GM19455 (cell line): Measurements from ENCODE around the gene GPR32.
"Not testable (repeated sequence)": the region's sequence is repeated elsewhere in the genome, so short reads cannot be mapped to it uniquely, and the experiment has no call there.

Experiments used
- ATAC-seq: cut with Tn5 transposase; IDR thresholded peaks from one replicate; pipeline ENCODE4 v1.9.1; 2021; ENCODE audit not compliant: unreplicated experiment

GPR32 gene

DNA sequence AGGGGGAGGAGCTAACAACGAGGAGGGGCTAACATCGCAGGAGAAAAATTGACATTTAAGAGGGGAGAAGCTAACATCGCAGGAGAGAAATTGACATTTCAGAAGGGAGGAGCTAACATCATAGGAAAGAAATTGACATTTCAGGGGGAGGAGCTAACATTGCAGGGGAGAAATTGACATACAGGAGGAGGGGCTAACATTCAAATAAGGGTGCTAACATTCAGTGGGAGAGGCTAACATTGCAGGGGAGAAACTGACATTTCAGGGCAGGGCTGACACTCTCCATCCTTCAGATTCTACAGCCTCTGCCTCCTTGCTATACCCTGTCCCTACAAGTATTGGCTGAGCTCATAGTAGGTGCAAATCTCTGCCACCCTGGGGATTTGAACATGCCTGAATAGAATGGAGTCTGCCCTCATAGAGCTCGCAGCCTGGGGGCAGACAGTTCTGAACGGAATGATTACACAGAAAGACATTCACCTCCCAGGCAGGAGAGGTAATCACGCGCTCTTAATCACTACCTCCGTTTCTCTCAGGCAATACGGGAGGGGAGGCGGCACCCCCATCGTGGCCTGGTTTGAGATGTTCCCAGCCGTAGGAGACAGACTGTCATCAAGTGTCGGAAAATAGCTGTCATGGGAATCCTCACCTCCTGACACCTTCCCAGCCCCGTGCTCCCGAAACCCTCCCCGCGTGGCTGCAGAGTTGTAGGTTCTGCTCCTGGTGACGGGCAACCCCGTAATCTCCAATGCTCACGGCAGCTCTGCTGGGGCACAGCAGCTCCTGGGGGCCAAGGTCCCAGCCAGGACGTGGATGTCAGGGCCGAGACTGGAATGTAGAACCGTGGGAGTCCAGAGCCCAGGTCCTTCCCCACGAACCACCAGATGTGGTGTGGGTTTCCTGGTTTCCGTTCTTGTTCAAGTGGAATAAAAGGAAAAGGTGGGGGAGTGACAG, 9.5 kb downstream of the GPR32 start:
- no peak for ATAC-seq

DNA sequence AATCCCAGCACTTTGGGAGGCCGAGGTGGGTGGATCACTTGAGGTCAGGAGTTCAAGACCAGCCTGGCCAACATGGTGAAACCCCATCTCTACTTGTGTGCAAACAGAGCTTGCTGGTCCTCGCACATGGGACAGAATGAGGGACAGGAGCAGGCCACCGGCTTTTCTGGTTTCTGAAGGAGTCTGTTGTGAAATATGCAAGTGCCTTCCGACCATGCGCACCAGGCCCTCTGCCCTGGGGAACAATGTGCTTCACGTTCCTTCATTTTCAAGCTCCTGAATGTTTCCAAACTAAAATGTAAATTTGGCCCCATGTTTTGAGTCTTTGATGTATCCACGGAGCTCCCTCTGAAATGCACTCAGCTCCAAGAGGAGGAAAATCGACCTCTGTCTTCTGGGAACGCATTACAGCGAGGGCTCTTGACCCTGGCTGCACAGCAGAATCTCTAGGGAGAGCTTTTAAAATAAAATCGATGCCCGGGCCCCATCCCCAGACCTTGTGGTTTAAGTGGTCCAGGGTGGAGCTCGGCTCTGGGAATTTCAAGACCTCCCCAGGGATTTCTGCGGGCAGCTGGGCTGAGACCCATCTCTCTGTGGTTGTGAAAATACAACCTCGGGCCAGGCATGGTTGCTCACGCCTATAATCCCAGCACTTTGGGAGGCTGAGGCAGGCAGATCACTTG, 10.6 kb downstream of the GPR32 start:
- no peak for ATAC-seq

DNA sequence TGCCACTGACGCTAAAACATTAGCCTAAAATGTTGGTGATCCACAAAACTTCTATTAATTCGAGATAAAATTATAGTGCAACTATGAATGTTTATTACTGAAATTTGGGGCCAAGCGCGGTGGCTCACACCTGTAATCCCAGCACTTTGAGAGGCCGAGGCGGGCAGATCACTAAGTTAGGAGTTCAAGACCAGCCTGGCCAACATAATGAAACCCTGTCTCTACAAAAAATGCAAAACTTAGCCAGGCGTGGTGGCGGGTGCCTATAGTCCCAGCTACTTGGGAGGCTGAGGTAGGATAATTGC, 13.5 kb downstream of the GPR32 start:
- ATAC-seq: not testable (repeated sequence)

DNA sequence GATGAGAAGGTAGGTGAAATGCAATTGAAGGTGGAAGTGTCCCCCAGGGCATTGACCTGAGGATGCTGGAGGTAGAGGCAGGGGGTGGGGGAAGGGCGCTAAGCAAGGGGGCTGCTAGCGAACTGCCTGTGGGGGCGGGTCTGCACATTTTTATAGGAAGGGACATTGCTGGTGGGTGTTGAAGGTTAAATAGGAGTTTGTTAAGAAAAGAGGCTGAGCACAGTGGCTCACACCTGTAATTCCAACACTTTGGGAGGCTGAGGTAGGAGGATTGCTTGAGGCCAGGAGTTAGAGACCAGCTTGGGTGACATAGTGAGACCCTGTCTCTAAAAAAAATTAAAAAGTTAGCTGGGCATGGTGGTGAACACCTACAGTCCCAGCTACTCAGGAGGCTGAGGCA, 14.4 kb downstream of the GPR32 start:
- ATAC-seq: no peak

DNA sequence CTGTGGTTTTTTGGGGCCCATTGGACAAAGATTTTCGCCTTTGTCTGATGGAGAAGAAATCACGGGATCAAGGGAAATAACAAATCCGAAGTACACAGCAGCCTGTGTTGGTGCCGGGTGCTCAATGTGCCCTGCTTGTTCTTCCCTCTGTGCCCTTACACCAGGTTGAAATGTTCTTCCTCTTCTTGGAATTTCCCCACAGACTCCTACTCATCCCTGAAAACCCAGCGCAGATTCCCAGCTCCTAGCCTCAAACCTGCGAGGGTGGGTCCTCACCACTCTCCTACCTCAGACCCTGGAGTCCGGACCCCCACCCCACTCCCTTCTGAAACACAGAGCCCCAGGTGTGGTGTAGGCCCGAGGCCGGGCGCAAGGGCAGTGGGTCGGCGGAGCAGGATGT, 15.1 kb downstream of the GPR32 start:
- no peak for ATAC-seq

DNA sequence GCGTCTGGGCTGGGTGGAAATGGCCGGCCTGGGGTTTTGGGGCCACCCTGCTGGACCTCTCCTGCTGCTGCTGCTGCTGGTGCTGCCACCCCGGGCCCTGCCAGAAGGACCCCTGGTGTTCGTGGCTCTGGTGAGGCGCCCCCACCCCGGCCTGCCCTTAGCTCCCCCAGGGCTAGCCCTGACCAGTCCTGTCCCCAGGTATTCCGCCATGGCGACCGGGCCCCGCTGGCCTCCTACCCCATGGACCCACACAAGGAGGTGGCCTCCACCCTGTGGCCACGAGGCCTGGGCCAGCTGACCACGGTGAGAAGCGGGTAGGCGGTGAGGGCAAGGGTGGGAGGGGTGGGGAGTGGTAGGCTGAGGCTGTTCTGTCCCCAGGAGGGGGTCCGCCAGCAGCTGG, 20.1 kb downstream of the GPR32 start, which contains the start of gene ACP4:
Gene ACP4, plus strand, starts transcription at position 20 of the 400 bp plus-strand sequence. Its CDS starts 0 bp downstream, at position 20.
- ATAC-seq: no peak

DNA sequence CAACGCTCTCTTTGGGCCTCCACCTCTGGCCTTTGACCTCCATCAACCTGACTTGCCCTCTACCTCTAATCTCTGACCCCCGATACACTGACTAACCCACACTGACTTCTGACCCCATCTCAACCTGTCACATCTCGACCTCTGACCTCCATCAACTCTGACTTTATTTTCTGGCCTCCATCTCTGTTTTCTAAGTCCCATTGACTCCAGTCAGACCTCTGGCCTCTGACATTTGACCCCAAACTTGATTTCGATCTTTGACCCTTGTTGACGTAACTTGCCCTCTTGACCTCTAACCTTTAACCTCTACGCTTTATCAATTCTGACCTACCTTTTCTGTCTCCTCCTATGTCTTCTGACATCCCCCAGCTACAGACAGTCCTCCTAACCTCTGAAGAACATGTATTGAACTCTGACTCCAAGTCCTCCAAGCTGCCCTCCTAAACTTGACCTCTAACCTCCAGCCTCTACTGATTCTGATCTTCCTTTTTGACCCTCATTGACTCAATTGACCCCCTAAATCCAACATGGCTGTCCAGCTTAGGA, 20.7 kb downstream of the GPR32 start:
- no peak for ATAC-seq

DNA sequence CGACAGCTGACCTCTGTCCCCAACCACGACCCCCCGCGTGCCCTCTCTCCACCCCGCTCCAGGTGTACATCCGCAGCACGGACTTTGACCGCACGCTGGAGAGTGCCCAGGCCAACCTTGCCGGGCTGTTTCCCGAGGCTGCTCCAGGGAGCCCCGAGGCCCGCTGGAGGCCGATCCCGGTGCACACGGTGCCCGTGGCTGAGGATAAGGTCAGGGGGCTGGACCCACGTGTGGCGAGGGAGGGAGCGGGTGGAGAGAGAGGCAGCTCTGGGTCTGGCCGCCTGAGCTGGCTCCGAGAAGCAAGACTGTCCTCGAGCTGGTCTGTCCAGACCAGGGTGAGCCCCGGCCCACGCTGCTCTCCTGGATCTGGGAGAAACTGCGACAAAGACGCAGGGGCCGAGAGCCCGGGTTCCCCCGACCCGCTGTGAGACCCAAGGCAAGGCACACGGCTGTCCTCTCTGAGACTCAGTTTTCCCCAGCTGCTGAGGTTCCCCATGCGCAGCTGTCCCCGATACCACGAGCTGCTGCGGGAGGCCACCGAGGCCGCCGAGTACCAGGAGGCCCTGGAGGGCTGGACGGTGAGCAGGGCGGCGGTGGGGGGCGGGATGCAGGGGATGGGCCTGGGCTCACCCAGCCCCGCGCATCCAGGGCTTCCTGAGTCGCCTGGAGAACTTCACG, 21.5 kb downstream of the GPR32 start:
- no peak for ATAC-seq

DNA sequence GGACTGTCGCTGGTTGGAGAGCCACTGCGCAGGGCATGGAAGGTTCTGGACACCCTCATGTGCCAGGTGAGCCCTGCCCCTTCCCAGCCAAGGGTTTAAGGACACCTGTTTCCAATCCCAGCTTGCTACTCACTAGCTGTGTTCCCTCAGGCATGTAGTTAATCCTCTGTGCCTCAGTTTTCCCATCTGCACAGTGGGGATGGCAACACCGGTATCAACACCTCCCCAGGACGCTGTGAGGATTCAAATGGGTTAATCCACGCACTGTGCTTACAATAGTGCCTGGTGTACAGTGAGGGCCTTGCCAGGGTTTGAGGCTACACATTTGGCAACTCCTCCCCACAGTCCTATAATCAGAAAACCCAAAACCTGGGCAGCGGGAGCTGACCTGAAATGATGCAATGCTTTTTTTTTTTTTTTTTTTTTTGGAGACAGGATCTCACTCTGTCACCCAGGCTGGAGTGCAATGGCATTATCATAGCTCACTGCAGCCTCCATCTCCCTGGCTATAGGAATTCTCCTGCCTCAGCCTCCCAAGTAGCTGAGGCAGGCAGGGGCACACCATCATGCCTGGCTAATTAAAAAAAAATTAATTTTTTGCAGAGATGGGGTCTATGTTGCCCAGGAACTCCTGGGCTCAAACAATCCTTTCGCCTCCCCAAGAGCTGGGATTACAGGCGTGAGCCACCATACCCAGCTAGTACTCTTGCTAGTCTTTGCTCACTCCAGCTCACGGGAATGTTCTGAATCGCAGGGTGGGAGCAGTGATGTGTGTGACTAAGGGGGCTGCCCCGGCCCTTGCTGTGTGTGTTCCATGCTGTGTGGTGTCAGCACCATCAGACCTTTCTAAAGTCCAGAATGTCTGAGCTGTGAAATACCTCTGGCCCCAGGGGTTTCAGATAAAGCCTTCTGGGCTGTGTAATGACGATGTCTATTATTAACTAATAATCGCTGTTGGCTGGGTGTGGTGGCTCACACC, 22.3 kb downstream of the GPR32 start:
- ATAC-seq: no peak

DNA sequence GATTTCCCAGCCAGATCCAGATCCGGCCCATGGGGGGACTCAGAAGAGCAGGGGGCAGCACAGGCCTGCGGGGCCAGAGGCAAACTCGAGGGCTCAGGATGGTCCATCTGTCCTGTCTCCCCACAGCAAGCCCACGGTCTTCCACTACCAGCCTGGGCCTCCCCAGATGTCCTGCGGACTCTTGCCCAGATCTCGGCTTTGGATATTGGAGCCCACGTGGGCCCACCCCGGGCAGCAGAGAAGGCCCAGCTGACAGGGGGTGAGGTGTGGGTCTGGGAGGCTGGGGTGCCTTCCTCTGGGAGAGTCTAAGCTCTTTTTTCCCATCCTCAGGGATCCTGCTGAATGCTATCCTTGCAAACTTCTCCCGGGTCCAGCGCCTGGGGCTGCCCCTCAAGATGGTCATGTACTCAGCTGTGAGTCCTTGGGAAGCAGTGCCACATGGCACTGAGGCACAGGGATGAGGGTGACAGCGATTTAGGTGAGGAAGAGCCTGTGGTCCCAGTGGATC, 23.3 kb downstream of the GPR32 start:
- no peak for ATAC-seq

DNA sequence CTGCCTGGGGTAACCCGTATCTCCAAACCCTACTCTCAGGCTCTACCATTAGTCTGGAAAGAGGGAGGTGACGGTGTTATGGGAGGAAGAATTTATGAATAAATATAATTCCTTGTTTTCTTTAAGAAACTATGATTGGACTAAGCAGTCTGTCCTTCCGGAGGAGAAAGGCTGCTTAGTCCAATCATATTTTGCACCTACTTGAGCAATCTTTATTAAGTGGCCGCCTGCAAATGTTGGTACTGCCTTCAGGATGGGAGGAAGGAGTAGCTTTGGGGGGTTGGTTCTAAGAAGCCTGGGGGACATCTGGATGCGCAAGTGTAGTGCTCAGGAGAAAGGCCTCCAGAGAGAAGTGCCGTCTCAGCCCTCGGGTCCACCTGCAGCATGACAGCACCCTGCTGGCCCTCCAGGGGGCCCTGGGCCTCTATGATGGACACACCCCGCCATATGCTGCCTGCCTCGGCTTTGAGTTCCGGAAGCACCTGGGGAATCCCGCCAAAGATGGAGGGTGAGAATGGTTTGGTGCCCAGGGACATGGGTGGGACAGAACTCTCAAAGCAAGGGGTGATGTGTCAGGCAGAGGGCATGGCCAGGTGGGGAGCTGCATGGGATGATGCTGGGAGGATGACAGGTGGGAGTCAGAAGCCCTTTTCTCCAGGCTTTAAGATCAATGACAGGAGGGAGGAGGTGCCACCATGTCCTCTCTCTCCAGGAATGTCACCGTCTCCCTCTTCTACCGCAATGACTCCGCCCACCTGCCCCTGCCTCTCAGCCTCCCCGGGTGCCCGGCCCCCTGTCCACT, 24.0 kb downstream of the GPR32 start:
- no peak for ATAC-seq

DNA sequence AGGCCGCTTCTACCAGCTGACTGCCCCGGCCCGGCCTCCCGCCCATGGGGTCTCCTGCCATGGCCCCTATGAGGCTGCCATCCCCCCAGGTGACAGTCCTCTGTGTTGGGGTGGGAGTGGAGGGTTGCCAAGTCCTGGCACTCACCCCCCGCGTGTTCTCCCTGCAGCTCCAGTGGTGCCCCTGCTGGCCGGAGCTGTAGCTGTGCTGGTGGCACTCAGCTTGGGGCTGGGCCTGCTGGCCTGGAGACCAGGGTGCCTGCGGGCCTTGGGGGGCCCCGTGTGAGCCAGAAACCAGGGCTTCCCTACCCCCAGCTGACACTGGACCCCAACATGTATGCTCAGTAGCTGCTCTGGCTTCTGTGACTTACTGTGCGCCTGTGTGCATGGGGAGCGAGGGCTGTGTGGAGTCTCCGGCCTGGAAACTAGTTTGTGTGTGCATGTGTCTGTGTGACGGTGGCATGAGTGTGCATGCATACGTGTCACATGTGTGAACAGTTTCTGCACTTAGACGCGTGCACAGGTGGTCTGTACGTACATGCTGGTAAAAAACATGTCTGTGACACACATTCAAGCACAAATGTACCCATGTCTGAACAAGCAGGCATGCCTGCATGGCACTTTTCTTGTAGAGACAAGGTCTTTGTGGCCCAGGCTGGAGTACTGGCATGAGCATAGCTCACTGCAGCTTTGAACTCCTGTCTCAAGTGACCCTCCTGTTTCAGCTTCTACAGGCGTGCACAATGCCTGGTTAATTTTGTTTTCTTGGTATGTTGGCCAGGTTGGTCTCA, 24.8 kb downstream of the GPR32 start:
- no peak for ATAC-seq

DNA sequence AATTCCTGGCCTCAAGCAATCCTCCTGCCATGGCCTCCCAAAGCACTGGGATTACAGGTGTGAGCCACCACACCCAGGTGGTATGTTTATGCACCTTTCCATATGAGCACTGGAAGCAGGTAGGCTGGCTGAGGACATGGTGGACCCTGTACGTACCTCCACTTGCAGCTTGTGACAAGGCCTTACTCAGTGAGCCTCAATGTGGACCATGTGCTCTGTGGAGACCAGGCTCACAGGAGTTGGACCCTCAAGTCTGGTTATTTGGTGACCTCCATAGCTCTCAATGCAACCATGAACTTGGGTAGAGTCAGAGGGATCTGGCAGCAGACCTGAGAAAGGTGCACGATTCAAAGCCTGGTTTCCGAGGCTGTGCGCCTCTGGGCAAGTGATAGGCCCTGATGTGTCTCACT, 25.4 kb downstream of the GPR32 start:
- ATAC-seq: no peak

DNA sequence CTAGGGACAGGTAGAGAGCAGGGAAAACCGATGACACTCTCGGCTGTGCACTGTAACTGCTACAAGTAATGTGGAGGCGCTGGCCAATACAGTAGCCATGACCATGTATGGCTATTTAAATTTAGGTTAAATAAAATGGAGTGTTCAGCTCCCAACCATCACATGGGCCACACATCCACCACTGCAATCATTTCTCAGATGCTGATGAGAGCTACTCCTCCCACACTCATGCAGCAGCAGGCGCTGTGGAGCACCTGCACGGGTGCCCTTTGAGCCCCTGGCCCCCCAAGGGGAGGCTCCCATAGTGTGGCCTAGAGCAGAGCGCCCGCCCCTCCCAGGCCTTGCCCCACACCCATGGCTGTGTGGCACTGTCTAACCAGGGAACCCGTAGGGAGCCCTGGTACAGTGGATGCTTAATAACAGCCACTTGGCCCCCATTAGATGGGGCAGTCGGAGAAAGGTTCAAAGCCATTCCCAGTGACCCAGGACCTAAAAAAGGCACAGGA, 25.9 kb downstream of the GPR32 start:
- no peak for ATAC-seq

DNA sequence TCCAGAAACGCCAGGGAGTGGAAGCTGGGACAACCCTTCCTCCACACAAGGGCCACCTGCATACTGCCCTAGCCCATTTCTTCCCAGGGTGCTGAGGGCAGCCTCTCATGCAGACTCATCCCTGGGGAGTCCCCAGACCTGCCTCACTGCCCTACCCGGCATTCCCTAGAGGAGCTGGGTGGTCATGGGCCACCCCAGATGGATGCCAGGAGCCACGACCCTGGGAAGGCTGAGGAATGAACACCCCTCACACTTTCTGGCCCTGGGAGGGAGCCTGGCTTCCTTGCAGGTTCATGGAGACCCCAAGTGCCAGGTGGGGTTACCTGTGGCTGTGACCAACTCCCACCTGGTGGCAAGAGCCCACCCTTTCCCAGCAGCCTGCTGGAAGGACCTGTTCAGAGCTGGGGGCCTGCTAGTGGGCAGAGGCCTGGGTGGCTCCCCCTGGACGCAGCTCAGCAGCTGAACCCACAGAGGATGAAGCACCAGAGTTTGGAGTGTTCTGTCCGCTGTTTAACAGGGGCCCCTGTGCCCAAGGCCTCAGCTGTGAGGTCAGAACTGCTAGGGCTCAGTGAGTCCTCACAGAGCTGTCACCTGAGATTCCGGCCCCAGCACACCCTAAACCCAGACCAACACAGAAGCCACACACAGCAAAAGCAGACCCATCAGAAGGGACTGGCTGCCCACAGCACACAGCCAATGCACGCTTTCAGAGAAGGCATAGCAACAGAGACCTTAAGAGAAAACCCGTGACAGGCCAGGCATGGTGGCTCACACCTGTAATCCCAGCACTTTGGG, 26.6 kb downstream of the GPR32 start:
- ATAC-seq: no peak

DNA sequence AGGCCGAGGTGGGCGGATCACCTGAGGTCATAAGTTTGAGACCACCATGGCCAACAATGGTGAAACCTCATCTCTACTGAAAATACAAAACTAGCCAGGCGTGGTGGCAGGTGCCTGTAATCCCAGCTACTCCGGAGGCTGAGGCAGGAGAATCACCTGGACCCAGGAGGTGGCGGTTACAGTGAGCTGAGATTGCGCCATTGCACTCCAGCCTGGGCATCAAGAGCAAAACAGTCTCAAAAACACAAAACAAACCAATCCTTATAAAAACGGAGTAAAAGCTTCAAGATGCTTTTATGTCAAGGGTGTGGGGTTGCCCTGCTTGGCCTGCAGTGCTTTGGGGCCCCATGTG, 27.1 kb downstream of the GPR32 start:
- ATAC-seq: no peak

DNA sequence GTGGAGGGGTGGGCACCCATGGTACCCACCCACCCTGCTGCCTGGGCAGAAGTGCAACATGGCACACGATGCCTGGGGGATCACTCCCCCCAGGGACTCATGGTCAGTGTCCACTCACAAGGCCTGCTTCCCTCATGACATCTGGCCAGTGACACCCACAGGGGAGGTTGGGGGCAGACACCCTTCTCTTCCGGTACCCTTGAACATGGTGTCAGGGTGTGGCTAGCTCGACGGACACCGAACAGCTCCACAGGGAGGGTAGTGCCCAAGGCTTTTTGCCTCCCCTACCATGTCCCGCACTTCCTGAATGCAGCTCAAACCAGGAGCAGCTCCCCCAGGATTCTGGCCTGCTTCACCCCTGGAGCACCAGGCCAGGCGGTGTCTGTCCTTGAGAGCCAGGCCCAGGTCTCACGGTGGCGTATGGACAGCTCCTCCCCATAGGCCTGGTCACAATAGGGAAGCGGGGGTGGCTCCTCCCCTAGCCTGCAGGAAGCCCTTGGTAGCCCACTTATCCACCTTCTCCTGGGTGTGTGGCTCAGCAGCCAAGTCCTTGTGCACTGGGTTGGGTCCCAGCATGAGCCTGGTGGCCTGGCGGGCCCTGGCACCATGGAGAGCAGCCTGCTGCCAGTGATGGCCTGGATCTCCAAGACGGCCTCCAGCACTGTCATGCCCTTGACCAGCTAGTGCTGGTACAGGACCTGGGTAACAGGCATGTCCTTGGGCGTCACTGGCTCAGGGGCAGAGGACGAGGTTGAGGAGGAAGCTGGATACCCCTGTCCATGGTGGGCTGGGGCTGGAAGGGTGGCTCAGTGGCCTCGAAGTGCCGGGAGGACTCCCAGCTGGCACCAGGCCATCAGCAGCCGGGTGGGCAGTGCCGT, 27.8 kb downstream of the GPR32 start:
- no peak for ATAC-seq
